Stimulated activated CD8-positive, alpha-beta memory T cell treated with anti-CD3 and anti-CD28 coated beads, Interleukin-7, amount 100 ng/mL, for 24 hours (primary cell): ENCODE measurements around the gene GPR84.

Experiments
- DNase-seq: peaks from one replicate; pipeline ENCODE4 v3.0.0-alpha.2; 2020; ENCODE audit warnings: low read depth

Gene GPR84

DNA sequence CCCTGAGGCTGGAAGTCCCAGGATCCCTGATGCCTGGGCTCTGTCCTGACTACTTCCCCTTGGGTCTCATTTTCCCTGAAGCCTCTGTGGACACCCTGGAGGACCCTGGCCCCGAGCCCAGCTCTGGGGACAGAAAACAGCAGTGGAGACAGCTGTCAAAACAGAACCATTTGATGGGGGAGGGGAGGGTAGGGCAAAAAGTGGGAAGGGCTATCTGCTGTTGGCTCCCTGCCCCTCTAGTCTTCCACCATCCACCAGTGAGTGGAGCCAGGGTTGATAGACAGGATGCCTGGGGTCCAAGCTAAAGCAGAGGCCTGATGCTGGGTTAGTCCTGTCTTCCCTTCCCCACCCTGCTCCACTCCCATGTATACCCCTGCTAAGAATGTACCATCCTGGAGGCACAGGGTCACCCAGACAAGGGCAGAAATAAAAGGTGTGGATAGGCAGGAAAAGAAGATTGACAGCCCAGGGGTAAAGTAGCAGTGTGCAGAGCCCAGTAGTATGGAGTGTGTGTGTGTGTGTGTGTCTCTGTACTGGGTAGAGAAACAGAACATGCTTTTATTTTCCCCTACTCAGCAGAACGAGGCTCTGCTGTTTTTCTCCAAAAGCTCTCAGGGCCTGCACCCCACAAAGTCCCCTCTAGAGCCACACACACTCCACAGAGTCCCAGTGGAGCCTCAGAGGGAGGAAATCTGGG, 10.4 kb upstream of the GPR84 start:
- no peak for DNase-seq

DNA sequence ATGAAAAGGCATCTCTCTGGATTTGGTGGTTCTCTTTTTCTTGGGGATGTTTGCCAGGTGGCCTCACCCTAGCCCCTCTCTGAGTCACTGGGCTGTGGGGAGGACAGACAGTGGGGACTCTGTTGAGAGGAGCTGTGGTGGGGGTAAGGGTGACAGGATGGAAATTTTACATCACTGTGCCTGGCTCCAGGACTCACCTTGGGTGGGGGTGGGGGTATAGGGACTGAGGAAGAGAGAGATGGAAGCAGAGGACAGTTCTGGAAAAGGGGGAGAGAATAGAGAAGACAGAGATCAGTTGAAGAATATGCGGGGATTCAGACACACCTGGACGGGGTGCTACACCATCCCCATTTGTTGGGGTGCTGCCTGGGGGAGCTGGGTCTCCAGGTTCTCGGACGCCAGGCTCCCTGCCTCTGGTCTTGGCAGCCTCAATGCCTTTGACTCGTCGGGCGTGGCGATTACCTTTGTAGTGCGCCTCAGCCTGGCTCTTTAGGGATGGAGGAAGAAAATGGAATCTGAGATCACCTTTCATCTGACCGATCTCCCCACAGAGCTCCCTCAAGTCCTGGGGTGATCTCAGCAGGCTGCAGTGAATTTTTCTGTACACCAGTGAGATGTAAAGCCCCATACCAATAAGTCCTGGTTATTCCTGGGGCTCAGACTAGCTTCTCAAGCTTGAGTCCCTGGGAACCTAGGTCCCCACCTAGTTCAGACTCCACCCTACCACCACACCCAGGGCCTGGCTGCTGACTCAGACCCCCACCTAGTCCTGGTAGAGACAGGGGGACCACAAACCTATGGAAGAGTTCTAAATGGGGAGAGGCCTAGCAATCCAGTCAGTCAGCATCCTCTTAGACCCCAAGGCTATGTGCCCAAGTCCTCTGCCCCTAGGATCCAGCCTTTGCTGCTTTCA, 9.6 kb upstream of the GPR84 start:
- DNase-seq = no peak

DNA sequence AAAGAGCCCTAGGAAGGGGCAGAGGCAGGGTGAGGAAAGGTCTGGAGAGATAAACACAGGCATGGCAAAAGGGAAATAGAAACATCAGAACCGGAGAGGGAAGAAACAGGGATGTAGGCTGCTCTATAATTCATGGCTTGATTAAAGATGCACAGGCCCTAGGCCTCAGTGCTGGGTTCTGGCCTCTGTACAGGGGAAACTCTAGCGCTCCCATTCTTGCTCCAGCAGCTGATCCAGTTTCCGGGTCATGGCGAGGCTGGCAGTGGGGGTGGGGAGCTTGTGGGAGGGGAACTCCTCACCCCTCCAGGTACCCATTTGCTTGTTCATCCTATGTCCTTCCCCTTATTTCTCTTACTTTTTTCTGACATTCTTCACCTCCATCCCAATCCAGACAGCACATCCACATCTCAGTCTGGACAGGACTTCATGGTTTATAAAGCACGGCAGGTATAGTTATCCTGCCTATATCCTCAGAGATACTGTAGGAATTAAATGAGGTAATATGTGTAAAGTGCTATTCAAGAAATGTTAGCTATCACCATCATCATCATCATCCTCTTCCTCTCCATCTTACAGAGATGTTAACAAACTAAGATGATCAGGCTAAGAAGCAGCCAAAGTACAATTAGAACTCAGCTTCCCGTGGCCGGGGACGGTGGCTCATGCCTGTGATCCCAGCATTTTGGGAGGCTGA, 8.0 kb upstream of the GPR84 start:
- no peak for DNase-seq

DNA sequence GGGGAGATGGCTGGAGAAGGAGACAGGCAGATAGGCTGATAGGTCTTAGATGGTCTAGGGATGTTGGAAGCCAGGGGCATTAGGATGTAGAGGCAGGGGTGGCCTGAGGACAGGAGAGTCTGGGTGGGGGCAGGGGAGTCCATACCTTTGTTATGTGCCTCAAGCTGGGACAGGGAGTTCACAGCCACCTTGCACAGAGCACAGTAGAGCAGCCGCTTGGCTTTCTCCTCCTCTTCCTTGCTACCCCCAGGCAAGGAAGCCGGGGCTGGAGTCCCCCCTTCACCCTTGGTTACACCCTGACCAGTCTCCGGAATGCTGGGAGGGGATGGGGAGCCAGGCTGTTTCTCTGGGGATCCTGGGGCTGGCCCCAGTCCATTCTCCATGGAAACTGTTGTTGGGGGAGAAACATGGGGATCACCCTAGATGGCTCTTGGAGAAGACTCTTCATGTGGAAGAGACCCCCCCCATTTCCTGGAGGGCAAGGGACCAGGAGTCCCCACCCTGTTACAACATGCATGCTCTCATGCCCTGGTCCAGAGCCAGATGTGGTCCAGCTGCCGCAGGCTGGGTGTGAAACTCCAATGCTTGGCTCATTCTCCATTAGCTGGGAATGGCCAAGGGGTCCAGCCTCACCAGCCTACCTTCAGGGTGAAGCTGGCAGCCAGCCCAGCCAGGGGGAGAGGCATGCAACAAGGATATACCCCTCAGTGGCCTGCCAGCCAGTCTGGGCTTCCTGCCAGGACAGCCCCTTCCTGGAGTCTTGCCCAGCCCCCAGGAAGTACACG, 7.2 kb upstream of the GPR84 start:
- DNase-seq = no peak

DNA sequence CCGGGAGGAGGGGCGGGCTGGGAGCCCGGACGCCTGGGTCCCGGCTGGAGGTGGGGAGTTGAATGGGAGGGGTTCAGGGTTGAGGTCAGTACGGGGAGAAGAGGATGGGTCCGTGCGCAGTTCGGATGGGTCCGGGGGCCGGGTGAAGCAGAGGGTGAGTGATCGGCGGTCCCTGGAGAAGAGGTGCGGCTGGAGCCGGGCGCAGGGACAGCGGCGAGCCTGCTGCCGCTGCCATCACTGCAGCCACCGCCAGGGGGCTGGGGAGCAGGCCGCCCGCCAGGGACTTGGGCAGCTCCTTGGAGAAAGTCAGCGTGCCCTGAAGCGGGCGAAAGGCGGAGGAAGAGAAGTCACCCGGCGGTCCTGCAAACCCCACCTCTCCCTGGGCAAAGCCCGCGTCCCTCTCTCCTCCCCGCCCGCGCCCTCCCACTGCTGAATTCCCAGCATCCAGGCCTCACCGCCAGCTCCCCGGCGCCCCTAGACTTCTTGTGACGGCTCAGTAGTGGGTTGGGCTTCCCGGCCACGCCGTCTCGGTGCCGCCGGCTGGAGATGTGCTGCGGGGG, 6.0 kb upstream of the GPR84 start:
- no peak for DNase-seq

DNA sequence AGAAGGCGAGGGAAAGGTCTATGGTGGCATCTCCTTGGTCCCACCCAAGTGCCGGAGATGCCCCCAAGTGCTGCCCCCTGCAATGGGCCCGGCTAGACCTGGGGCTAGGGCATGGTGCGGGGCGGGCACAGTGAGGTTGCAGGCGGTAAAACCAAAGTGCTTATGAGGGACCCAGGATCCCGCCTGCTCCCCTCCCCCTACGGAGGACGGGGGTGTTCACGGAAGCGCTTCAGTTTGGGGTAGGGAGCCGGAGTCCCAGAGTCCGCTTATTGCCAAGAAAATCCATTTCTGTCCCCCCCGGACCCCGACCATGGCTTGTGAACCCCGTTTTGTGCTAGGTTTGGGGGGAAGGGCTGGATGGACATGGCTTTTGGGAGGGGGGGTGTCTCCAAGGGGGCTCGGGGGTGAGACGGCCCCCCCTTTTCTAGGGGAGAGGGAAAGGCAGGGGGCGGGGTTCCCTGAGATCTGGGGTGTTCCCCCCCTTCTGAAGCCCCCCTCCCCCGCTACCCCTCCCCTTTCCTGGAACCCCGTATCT, 5.4 kb upstream of the GPR84 start:
- no peak for DNase-seq

DNA sequence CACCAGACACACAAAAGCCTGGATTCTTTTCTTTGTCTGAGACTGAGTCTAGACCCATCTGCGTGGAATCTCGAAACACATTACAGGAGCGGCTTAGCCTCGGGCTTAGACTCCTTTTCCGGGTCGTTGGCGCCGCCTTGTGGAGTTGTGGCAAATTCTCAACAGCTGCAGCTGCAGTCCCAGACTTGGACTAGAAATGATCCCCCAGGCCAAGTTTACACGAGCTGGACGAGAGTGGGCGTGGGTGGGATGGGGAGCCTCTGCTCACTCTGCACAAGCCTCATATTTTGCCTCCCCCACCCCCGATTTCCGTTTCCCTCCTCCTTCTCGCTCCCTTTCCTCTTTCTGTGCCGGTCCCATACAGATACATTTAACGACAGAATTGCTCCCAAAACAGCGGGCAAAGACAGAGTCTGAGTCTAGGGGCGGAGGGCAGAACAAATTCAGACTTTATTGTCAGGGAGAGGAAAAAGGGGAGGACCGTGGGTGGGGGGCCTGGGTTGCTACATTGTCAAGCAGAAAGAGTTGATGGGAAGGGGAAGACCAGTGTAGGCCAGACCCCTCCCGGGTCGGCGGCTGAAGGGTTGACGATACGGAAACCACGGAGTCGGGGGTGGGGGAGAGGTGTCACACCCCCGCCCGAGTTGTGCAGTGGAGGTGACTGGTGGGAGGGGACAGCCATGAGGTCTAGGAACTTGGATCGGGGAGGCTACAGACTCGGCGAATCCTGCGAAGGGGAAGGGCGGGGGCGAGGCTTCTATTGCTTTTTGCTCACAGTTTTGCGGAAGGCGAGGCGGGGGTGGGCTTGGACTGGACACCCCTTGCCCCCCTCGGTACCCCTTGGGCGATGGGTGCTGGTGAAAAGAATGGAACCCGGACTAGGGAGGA, 4.7 kb upstream of the GPR84 start:
- peak; percentile 83 for DNase-seq

DNA sequence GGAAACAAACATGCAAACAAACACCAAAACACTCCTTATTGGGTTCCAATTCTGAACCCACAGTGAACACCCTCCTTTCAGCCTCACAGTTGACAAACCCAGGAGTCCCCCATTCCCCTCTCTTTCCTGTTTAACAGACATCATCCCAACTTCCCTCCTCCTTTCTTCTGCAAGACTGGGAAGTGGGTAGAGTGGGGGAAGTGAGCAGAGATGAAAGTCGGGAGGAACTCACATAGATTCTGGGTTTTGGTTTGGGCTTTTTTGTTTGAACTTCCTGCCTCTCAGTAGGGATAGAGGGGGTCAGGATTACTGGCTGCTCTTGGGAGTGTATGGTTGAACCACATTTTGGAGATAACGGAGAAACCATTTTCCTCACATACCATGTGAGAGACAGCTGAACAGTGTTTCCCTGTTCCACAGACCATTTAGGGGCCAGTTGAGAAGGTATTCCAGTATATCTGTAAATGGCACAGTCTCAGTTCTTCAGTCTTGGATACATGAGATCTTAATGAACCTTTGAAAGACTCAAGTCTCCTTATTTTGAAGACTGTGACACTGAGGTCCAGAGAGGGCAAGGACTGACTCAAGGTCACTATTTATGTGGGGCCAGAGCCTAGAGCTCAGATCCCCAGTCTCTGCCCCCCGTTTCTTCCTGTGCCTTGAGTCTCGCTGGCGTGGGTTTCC, 3.9 kb upstream of the GPR84 start:
- no peak for DNase-seq

DNA sequence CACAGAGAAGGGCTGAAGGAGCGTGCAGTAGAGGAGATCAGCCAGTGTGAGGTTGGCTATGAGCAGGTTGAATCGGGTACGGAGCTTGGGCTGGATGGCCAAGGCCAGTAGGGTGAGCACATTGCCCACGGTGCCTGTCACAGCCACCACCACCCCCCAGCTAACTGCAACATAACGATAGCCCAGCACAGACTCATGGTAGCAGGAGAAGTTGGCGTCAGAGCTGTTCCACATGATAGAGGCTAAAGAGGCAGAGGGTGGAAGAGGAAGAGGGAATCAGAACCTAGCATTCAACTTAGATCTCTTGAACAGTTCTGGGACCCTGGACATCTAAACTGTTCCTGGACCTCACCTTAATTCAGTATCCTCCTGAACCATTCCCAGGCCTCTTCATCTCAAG, 668 bp downstream of the GPR84 start:
- DNase-seq = no peak

DNA sequence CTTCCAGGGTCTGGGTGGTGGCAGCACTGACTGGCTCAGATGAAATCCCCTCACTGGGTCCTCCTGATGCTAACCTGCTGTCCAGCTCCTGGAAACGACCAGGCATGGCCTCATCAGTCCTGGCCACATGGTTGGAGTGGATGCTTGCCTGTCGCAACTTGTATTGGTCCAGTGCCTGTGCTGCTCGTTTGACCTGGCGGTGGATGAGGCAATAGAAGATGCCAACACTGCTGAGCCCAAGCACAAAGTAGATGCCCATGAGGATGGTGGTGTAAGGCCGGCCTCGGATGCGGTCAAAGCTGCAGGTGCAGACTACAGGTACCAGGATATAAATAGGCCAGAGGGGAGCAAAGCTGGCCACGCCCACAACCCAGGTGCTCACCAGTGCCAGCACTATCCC, 1.2 kb downstream of the GPR84 start:
- no peak for DNase-seq

DNA sequence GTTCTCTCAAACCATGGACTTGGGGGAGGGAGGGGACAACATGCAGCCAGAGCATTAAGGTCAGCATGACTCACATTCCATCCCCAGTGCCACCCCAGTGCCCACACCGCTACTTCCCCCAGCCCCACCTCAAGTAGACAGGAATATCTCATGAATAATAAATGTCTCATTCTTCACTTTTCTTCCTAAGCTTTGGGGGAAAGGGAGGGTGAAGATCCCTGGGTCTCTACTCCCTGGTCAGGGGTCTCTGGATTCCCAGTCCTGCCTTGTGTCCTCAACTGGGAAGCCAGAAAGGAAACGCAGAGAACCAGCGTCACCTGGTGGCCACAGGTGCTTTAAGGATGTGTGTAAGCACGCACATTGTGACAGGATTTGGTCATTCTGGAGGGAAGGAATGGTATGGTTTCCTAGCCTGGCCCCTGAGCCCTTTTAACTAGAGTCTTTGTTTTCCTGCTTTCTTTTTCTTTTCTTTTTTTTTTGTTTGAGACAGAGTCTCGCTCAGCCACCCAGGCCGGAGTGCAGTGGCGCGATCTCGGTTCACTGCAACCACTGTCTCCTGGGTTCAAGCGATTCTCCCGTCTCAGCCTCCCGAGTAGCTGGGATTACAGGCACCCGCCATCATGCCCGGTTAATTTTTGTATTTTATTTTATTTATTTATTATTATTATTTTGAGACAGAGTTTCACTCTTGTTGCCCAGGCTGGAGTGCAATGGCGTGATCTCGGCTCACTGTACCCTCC, 3.4 kb downstream of the GPR84 start:
- DNase-seq = no peak

DNA sequence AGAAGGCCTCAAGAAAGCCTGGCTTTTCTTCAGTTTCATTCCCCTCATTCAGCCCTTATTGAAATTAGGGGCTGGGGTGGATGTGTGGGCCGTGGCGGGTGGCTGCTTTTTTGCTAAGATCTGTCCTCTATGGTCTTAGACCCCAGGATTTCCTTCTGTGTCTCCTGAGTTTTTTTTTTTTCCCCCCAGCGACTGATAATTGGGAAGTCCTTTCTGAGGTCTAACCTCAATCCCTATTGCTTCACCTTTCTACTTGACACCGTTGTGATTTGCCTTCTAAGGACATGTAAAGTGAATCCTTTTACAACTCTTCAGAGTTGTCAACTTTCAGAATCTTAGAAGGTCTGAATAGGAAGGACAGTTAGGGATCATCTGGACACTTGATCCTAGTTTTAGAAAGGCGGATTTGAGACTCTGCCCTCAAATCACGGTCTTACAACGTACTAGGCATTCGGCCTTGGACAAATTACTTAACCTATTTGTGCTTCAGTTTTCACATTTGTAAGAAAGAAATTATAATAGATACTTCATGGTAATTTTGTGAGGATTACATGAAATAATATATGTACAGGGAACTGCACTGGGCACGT, 4.4 kb downstream of the GPR84 start:
- DNase-seq = no peak

DNA sequence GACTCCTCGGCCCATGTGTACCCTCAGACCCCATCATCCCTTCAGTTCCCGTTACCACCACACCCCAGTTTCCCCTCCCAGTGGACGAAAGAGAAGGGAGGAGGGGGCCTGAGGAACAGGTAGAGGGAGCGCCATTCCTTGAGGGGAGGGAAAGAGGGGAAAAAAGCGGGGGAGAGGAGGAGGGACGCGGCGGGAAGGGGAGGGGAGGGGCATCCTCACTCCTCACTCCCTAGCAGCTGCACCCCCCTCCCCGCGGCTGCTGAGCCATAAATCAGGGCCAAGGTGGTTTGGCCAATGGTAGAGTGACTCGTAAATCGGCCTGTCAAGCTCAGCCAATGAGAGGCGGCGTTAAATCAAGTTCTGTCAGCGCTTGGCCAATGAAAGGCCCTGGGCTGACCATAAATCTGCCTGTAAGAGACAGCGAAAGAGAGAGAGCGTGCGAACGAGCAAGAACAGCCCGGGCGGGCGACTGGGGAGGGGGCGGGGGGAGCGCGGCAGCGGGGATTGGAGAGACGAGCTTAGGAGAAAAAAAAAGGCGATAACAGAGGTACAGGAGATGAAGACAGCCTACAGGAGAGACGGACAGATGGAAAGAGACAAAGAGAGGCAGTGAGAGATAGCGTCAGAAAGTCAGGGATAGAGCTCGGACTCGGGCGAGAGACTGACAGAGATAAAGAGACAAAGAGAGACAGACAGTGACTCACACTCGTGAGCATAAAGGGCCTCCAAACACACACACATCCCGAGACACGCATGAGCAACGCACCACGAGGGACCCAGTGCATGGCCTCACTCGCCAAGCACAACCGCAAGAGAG, 5.1 kb downstream of the GPR84 start:
- DNase-seq = peak; percentile 68

DNA sequence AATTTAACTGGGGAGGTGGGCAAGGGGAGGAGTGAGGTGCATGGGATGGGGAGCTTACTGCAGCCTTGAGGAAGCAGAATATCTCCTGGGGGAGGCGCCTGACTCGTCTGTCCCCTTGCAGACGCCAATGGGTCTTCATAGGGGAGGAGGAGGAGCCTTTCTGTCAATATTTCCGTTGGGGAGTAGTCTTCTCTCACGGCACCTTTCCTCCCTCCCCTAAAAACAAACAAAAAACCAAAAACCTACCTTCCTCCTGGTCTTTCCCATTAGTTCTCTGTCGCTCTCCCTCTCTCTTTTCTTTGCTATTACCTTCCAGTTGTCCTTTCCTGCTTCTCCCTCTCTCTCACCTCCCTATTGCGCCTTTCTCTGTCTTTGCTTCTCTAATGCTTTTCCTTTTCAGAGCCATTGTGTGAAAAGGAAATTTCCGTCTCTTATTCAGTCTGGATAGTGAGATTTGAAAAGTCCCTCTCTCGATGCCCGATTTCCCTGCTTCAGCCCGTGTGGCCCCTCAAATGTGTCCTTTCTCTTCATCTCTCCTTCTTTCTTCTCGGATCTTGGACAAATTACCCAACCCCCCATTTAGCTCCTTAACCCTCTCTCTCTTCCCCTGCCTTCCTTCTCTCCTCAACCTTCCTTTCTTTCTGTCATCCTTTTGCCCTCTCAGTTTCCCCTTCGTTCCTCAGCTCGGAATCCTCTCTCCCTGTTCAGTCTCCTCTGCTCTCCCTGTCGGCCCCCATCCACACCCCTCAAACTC, 5.9 kb downstream of the GPR84 start:
- DNase-seq = no peak

DNA sequence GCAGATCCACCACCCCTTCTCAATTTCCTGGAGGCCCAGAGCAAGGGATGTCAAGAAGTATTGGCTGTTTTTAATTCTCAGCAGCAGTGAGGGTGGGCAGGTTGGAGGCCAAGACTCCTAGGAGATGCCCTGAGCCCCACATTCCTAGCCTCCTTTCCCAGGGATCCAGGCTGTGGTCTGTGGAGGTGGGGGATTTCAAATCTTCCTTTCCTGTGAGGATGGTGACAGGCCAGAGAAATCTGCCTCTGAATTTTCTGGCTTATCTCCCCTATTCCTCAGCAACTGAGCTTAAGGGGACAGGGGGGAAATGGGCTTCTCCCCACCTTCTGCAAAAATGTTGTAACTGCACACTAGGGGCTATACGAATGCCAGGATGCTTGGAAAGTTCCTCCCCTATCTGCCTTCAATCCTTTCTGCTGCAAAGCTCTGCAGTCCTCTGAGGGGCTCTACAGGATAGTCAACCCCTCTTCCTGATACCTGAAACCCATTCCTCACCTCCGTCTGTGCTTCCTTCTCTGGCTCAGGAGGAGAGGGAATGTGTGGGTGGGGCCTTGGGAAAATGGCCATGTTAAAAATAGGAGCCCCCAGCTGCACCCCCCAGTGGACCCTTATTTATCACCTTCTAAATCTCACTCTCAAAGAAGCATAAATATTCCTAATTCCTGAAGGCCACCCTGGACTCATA, 6.6 kb downstream of the GPR84 start:
- no peak for DNase-seq

DNA sequence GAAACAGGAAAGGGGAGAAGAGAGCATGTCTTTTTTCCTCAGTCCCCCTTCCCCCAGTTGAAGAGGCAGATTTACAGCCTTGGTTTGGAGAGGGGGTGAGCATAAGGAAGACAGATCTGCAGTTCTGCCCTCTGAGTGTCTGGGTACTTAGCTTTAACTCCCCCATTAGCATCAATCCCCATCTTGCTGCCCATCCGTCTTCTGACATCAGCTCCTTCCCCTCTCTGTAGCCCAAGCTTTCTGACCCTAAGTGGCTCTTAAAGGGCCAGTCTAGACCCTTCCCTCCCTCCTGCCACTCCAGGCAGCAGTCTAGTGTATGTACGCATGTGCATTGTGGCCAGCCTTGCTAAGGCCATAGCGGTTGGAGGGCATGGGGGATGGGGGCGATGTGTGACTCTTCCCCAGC, 7.3 kb downstream of the GPR84 start:
- no peak for DNase-seq

DNA sequence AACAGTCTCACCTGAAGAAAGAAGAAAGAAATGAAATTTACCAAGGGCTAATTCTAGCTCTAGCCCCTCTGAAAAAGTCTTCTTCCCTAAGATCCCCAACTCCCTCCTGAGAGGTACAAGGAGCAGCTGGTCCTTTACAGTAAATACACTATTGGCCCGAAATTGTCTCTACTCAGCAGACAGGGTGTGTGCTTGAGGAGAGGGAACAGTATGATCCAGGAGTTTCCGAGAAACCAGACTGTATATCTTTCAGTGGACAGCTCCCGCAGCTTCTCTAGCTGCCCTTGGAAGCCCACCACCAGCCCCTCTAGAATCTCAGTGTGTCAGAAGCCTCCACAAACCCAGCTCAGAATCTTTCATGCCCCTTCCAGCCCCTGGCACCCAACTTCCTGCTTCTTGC, 8.1 kb downstream of the GPR84 start:
- DNase-seq = no peak
